H1 (cell line): ENCODE data around the gene WDR41. TPM values are rescaled to one million over a fixed set of nuclear protein-coding genes. Genes with fewer than 3 reads are reported as not detected.

ENCODE experiments used
- CTCF ChIA-PET: fragments of 300-600 bp; sonication (Branson Sonifier 250); formaldehyde crosslinking; loops from one replicate; lab custom pipeline; 2021; ENCODE audit not compliant: partially characterized antibody; lab: Charles Lee
- POLR2A ChIA-PET: fragments of 300-600 bp; sonication (Branson Sonifier 250); formaldehyde crosslinking; loops from one replicate; lab custom pipeline; 2021; ENCODE audit warnings: inconsistent platforms; ENCODE audit not compliant: partially characterized antibody; lab: Charles Lee
- DNase-seq, 2 experiments: peaks; one replicate each; pipeline versions ENCODE4 v3.0.0 to v3.0.0-alpha.2; 2010 to 2022; ENCODE audit warnings: low spot score in 2 of 2, low read depth in 1 of 2, mixed read lengths in 1 of 2
- FAIRE-seq: peaks from 2 replicates; lab custom pipeline; 2011; peaks lifted over from hg19 to GRCh38; lab: Jason Lieb, UNC
- H2AFZ ChIP-seq: 2 replicates; pipeline ENCODE4 v1.8.1; 2012; ENCODE audit warnings: low read length, inconsistent platforms
- H2AK5ac ChIP-seq: 2 replicates; pipeline ENCODE4 v1.6.1; 2013; ENCODE audit warnings: low read depth, low read length
- H2BK120ac ChIP-seq: replicated peaks from 2 replicates; pipeline ENCODE3; 2013; ENCODE audit warnings: low read depth, low read length, inconsistent platforms
- H2BK12ac ChIP-seq: 2 replicates; pipeline ENCODE4 v1.6.1; 2013; ENCODE audit warnings: low read depth, low read length
- H2BK15ac ChIP-seq: 2 replicates; pipeline ENCODE4 v1.6.1; 2013; ENCODE audit warnings: low read length
- H2BK20ac ChIP-seq: 2 replicates; pipeline ENCODE4 v1.6.1; 2013; ENCODE audit warnings: low read length
- H2BK5ac ChIP-seq: 2 replicates; pipeline ENCODE4 v1.6.1; 2013; ENCODE audit warnings: low read depth, low read length
- H3K14ac ChIP-seq: 2 replicates; pipeline ENCODE4 v1.6.1; 2013; ENCODE audit warnings: inconsistent platforms; ENCODE audit not compliant: insufficient read length
- H3K18ac ChIP-seq: 2 replicates; pipeline ENCODE4 v1.6.1; 2013; ENCODE audit warnings: low read length; ENCODE audit errors: extremely low read depth
- H3K23ac ChIP-seq: 2 replicates; pipeline ENCODE4 v1.6.1; 2013; ENCODE audit warnings: inconsistent platforms; ENCODE audit not compliant: insufficient read length
- H3K23me2 ChIP-seq: 2 replicates; pipeline ENCODE4 v1.6.1; 2013; ENCODE audit warnings: low read depth, low read length
- H3K27ac ChIP-seq: 2 replicates; pipeline ENCODE4 v1.6.1; 2011; ENCODE audit warnings: low read depth, low read length, inconsistent platforms
- H3K27me3 ChIP-seq, 4 experiments: replicated peaks in 1 of 4; 1 replicate in 1 of 4; 2 replicates in 3 of 4; pipeline versions ENCODE4 v1.6.1 to v1.8.1; 2011 to 2013; ENCODE audit warnings: low read length in 3 of 4, mild to moderate bottlenecking in 3 of 4, inconsistent platforms in 2 of 4, mixed read lengths in 2 of 4, moderate library complexity in 1 of 4; ENCODE audit not compliant: control insufficient read depth in 3 of 4, insufficient read depth in 3 of 4; ENCODE audit errors: extremely low read depth in 1 of 4
- H3K36me3 ChIP-seq, 4 experiments: 2 replicates each; pipeline versions ENCODE4 v1.6.1 to v1.8.1; 2011 to 2013; ENCODE audit warnings: mild to moderate bottlenecking in 4 of 4, low read length in 3 of 4, moderate library complexity in 2 of 4, control low read depth in 1 of 4, inconsistent platforms in 1 of 4; ENCODE audit not compliant: insufficient read depth in 4 of 4, control insufficient read depth in 2 of 4
- H3K4ac ChIP-seq: replicated peaks from 2 replicates; pipeline ENCODE3; 2013; ENCODE audit warnings: low read length, low read depth, mixed read lengths, inconsistent platforms; ENCODE audit not compliant: insufficient read length
- H3K4me1 ChIP-seq, 4 experiments: replicated peaks in 1 of 4; 1 replicate in 1 of 4; 2 replicates in 3 of 4; pipeline versions ENCODE4 v1.6.1 to v1.8.1; 2011 to 2013; ENCODE audit warnings: low read length in 3 of 4, inconsistent platforms in 2 of 4, mixed read lengths in 1 of 4; ENCODE audit not compliant: insufficient read depth in 4 of 4, control insufficient read depth in 3 of 4
- H3K4me2 ChIP-seq, 2 experiments: 2 replicates each; pipeline versions ENCODE4 v1.6.1 to v1.8.1; 2011 to 2013; ENCODE audit warnings: low read depth in 2 of 2, low read length in 2 of 2, control low read depth in 1 of 2, inconsistent platforms in 1 of 2, mild to moderate bottlenecking in 1 of 2; ENCODE audit not compliant: insufficient read depth in 1 of 2
- H3K4me3 ChIP-seq, 4 experiments: fragments of 200-600, 300-600 bp in 1 of 4; sonication (generic), shearing (Covaris generic), sonication (Bioruptor Twin) in 1 of 4; 2 replicates each; pipeline versions ENCODE4 v1.5.1 to v1.8.1; 2011 to 2016; ENCODE audit warnings: low read length in 4 of 4, low read depth in 3 of 4, control low read depth in 2 of 4, inconsistent platforms in 2 of 4, mild to moderate bottlenecking in 2 of 4, mixed read lengths in 1 of 4, moderate library complexity in 1 of 4; ENCODE audit not compliant: insufficient read depth in 2 of 4; ENCODE audit errors: extremely low read depth in 1 of 4
- H3K56ac ChIP-seq: replicated peaks from 2 replicates; pipeline ENCODE3; 2013; ENCODE audit warnings: low read depth, mild to moderate bottlenecking, mixed read lengths, low read length, inconsistent platforms; ENCODE audit not compliant: insufficient read length
- H3K79me1 ChIP-seq: 2 replicates; pipeline ENCODE4 v1.6.1; 2013; ENCODE audit warnings: low read depth, low read length, control low read depth
- H3K79me2 ChIP-seq, 2 experiments: 2 replicates each; pipeline versions ENCODE4 v1.6.1 to v1.8.1; 2012 to 2013; ENCODE audit warnings: low read length in 2 of 2, mild to moderate bottlenecking in 2 of 2, inconsistent platforms in 1 of 2; ENCODE audit not compliant: insufficient read depth in 2 of 2, control insufficient read depth in 1 of 2
- H3K9ac ChIP-seq, 4 experiments: replicated peaks in 1 of 4; 1 replicate in 1 of 4; 2 replicates in 3 of 4; pipeline versions ENCODE4 v1.6.1 to v1.8.1; 2011 to 2013; ENCODE audit warnings: low read depth in 3 of 4, low read length in 3 of 4, control low read depth in 2 of 4, mild to moderate bottlenecking in 2 of 4, moderate library complexity in 2 of 4, inconsistent platforms in 1 of 4; ENCODE audit errors: extremely low read depth in 1 of 4
- H3K9me3 ChIP-seq, 2 experiments: 2 replicates each; pipeline versions ENCODE4 v1.6.1 to v1.8.1; 2012 to 2013; ENCODE audit warnings: mild to moderate bottlenecking in 2 of 2, moderate library complexity in 2 of 2, control low read depth in 1 of 2, inconsistent platforms in 1 of 2, low read depth in 1 of 2, low read length in 1 of 2, mixed read lengths in 1 of 2; ENCODE audit not compliant: insufficient read depth in 2 of 2
- H4K20me1 ChIP-seq, 2 experiments: replicated peaks in 1 of 2; 2 replicates each; pipeline versions ENCODE3 to v1.8.1; 2011 to 2013; ENCODE audit warnings: inconsistent platforms in 2 of 2, low read length in 2 of 2, mild to moderate bottlenecking in 1 of 2; ENCODE audit not compliant: insufficient read depth in 2 of 2, control insufficient read depth in 1 of 2
- H4K5ac ChIP-seq: 2 replicates; pipeline ENCODE4 v1.6.1; 2013; ENCODE audit warnings: low read length, low read depth, mixed read lengths, inconsistent platforms; ENCODE audit not compliant: insufficient read length
- H4K8ac ChIP-seq: 2 replicates; pipeline ENCODE4 v1.8.0; 2013; ENCODE audit warnings: mild to moderate bottlenecking, moderate library complexity, low read length, inconsistent platforms; ENCODE audit not compliant: insufficient read depth; ENCODE audit errors: extremely low read depth
- H4K91ac ChIP-seq: replicated peaks from 2 replicates; pipeline ENCODE3; 2013; ENCODE audit warnings: low read length, mixed read lengths, inconsistent platforms; ENCODE audit not compliant: insufficient read length
- BRCA1 ChIP-seq: IDR thresholded peaks from 2 replicates; pipeline ENCODE4 v1.6.1; 2012; ENCODE audit warnings: low read depth, low read length, improper control_type of control experiment
- RFX5 ChIP-seq: IDR thresholded peaks from 2 replicates; pipeline ENCODE4 v1.6.1; 2011; ENCODE audit warnings: low read depth, low read length, improper control_type of control experiment, borderline replicate concordance
- WGBS, 2 experiments: shearing (Covaris generic) in 1 of 2; methylation state at CpG; one replicate each; pipeline versions ENCODE4 v1.1.6 to v1.1.7; 2013 to 2015; ENCODE audit warnings: low lambda C conversion rate in 2 of 2, mixed read lengths in 2 of 2, inconsistent platforms in 1 of 2, low coverage in 1 of 2, missing lambda C conversion rate in 1 of 2; ENCODE audit not compliant: insufficient replicate concordance in 2 of 2, insufficient coverage in 1 of 2, insufficient read length in 1 of 2; ENCODE audit errors: extremely low coverage in 1 of 2, missing lambda C conversion rate in 1 of 2; 5-methylcytosine and 5-hydroxymethylcytosine counted together
- polyA plus RNA-seq, 7 experiments: library from polyadenylated mRNA; depleted of rRNA in 3 of 7; stranded (reverse) in 5 of 7; unstranded in 2 of 7; fragments of >200 nt in 5 of 7; fragments of 200-250 nt in 2 of 7; gene quantifications; 1 replicate in 5 of 7; 2 replicates in 1 of 7; 4 replicates in 1 of 7; pipeline versions ENCODE4 v1.2.1 to v1.2.3, GENCODE V29; 2011 to 2013; ENCODE audit warnings: missing spikeins in 2 of 7, mixed read lengths in 2 of 7
- total RNA-seq: library from RNA; stranded (reverse); fragmentation: NEBNext Ultra II Directional; extraction: Animal tissue kit (Norgen Biotek cat#: 25700); gene quantifications from 2 replicates; pipeline ENCODE4 v1.2.1, GENCODE V29; 2021

WDR41 gene
- total and polyA plus RNA-seq, 2 of the 8 experiments (the other 6 are each of a cell fraction or from before 2014, with no cell fraction given): 16.4 to 44.9 TPM

DNA sequence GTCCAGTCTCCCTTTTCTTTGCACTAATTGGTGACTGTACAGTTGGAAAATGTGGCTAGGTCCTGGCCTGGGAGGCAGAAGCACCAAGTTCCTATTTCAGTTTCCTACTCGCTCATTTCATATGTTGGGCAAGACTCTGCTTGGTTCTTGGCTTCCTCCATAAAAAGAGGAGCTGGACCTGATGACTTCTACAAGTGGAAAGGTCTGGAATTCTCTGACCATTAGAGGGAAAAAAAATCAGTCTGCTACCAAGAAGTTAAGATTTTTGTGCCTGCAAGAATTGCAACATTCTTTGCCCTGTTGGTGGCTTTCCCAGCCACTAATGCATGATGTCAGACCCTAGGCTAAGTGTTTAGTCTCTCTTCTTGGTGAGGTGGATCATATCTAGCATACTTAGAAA lies 91.5 kb downstream of the WDR41 start:
- Histone ChIP-seq H4K5ac (no peak overlapping the region), H2AK5ac (no peak overlapping the region), H3K79me1 (no peaks in the 10 kb centered on the region), H2BK20ac (no peak overlapping the region), H3K56ac (no peak overlapping the region), H3K18ac (no peak overlapping the region), H2AFZ (no peak overlapping the region), H3K14ac (no peak overlapping the region), H3K4me3 (no peak overlapping the region), H2BK120ac (no peak overlapping the region), H3K36me3 (no peaks in the 10 kb centered on the region), H3K9me3 (no peaks in the 10 kb centered on the region), H2BK5ac (no peak overlapping the region), H2BK12ac (no peak overlapping the region), H3K9ac (no peak overlapping the region), H4K20me1 (no peaks in the 10 kb centered on the region), H3K23me2 (no peaks in the 10 kb centered on the region), H2BK15ac (no peak overlapping the region), H4K8ac (no peak overlapping the region), H3K4ac (no peak overlapping the region), H3K23ac (no peak overlapping the region), H3K4me1 (peaks cover 0 to 5% (median 0%) of the 10 kb centered on the region in 4 experiments; a peak in 1 of 7 replicates), H3K79me2 (no peaks in the 10 kb centered on the region), H4K91ac (no peak overlapping the region), H3K27me3 (no peaks in the 10 kb centered on the region), H3K4me2 (no peak overlapping the region), H3K27ac (no peak overlapping the region)
- FAIRE-seq: no peak
- POLR2A ChIA-PET: interaction anchor here (0.9 kb wide), 1 partner anchor 18 kb away, joined by 3 read pairs; no protein-coding TSS in a partner anchor
- CTCF ChIA-PET: interaction anchor here (1.5 kb wide), 1 partner anchor 12 kb away, joined by 6 read pairs; no protein-coding TSS in a partner anchor
- TF ChIP-seq BRCA1: no peak
- no peak for TF ChIP-seq RFX5
- 100% methylated on average over 1 of the region's 1 CpG; no CpG with 5 or more reads in 1 of the 2 experiments for WGBS, 2 experiments
- DNase-seq: no peak
